ENCODE data around the gene PHLDA1.

GRCh38 chr12:75982979-75983660, 48.5 kb downstream of the PHLDA1 start:
- TF ChIP-seq CTCF (IDR thresholded peaks at IDR 0.05) (no peak), EP300 (IDR thresholded peaks at IDR 0.05) (no peak)
